Measurements from ENCODE around the gene CEP57L1.

The CEP57L1 gene

DNA sequence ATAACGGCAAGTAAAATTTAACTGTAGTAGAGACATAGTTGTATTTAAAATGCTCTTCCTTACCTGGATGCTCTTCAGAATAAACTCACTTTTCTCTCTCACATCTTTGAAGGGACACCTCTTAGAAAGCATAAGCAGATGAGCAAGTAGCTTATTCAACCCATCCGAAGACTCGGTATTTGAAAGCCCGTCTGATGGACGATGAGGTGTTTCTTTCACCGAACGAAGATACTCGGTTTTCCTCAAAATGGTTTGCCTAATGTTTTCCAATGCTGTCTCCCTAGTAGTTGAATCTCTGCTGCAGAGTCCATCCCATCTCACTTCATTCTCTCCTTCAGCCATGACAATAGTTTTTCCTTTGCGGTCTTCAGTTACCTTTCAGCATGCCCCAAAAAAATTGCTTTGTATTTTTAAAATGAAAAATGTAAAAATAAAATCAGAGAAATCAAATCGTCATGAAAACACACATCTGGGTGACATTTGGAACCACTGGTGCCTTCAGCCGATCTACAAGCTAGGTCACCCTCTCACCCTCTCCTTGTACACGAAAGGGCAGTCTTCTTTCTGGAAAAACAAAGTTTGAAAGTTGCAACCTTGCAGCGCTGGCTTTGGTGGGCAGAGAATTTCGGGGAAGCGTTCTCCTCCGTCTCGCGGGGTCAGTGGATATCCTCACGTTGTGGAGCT, 1.4 kb upstream of the CEP57L1 start:
- Histone ChIP-seq H3K27ac (ENCODE audit: low read depth, low read length) (no peak overlapping the region), H3K18ac (ENCODE audit: low read length) (no peak overlapping the region), H3K4me3 (ENCODE audit: low read depth, low read length) (peak overlapping the region; percentile 83), H2BK12ac (ENCODE audit: low read length) (no peak overlapping the region), H3K4me1 (ENCODE audit: control insufficient read depth in 1 of 2, insufficient read depth in 2 of 2, low read length in 2 of 2) (peaks cover 0 to 2% of the 10 kb centered on the region in 2 experiments), H3K79me1 (ENCODE audit: low read length) (peaks cover 8% of the 10 kb centered on the region), H4K12ac (ENCODE audit: low read depth, low read length) (no peak overlapping the region), H4K91ac (ENCODE audit: low read depth, low read length) (no peak overlapping the region), H3K79me2 (ENCODE audit: control insufficient read depth, insufficient read depth, low read length, poor library complexity) (peaks cover 4% of the 10 kb centered on the region), H3K9ac (ENCODE audit: low read length) (peak overlapping the region; percentile 69), H3K14ac (ENCODE audit: low read length) (no peak overlapping the region), H3K4ac (ENCODE audit: low read depth, low read length) (no peak overlapping the region), H3K23ac (ENCODE audit: low read length) (no peak overlapping the region), H2AFZ (ENCODE audit: insufficient read depth, low read length, poor library complexity) (peak overlapping the region; percentile 8), H2BK5ac (ENCODE audit: low read depth, low read length, poor library complexity) (no peak overlapping the region), H3K27me3 (ENCODE audit: insufficient read depth, low read length) (no peaks in the 10 kb centered on the region), H2AK5ac (ENCODE audit: low read length) (no peak overlapping the region), H3K36me3 (ENCODE audit: control insufficient read depth in 1 of 2, insufficient read depth in 2 of 2, low read length in 2 of 2) (no peaks in the 10 kb centered on the region), H3K9me3 (ENCODE audit: insufficient read depth, low read depth, low read length) (no peaks in the 10 kb centered on the region), H4K8ac (ENCODE audit: low read depth, low read length) (no peak overlapping the region), H3K4me2 (ENCODE audit: low read length) (peak overlapping the region; percentile 82), H2BK120ac (ENCODE audit: insufficient read depth, low read length, poor library complexity) (no peak overlapping the region)
- DNase-seq = peak in 1 of 2 donors; percentile 27
- no CpG with 5 or more reads among the region's 19 CpGs for WGBS (ENCODE audit: extremely low coverage, insufficient coverage, insufficient read length)

DNA sequence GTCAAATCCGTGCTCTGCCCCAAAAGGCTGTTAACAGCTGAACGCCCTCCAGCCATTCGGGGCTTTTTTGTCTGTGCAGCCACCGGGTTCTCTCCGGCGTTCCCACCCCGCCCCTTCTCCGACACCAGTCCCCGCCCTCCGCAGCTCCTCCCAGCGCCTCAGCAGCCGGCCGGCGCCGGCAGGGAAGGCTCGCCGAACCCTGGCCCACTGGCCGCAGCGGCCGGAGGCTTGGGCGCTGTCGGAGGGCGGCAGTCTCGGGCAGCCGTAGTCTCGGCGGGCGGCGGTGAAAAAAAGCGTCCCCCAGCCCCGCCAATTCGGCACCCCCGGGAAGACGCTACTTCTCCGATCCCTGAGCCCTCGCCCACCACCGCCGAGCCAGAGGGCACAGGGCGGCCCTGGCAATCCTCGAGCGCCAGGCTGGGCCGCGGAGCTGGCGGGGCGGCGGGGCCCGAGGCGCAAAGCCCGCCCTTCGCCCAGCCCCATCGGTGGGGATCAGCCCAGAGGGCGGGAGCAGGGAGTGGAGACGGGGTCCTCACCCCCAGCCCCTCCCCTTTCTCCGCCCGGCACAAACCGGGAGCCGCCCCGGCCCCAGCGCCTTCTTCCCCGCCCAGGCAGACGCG, 781 bp upstream of the CEP57L1 start, which contains the start of gene SESN1:
SESN1 (minus strand) TSS at position 431 of the 620 bp plus-strand sequence. CDS start 773 bp downstream, outside the sequence.
- peak within 1 kb of the TSS; percentile 88 for H4K91ac ChIP-seq (ENCODE audit: low read depth, low read length)
- H3K27ac ChIP-seq (ENCODE audit: low read depth, low read length) = peak within 1 kb of the TSS; percentile 97
- H2BK12ac ChIP-seq (ENCODE audit: low read length) = no peak within 1 kb of the TSS
- peak within 1 kb of the TSS; percentile 83 for H3K4me3 ChIP-seq (ENCODE audit: low read depth, low read length)
- H3K14ac ChIP-seq (ENCODE audit: low read length) = peak within 1 kb of the TSS; percentile 80
- no peak within 1 kb of the TSS for H3K23ac ChIP-seq (ENCODE audit: low read length)
- no peaks in the 10 kb centered on the region for H3K9me3 ChIP-seq (ENCODE audit: insufficient read depth, low read depth, low read length)
- H3K4ac ChIP-seq (ENCODE audit: low read depth, low read length) = peak within 1 kb of the TSS; percentile 30
- peak within 1 kb of the TSS; percentile 88 for H3K9ac ChIP-seq (ENCODE audit: low read length)
- H2AFZ ChIP-seq (ENCODE audit: insufficient read depth, low read length, poor library complexity) = peak within 1 kb of the TSS; percentile 97
- H3K79me1 ChIP-seq (ENCODE audit: low read length) = peaks cover 8% of the 10 kb centered on the region
- WGBS (ENCODE audit: extremely low coverage, insufficient coverage, insufficient read length) = no CpG with 5 or more reads among the region's 62 CpGs
- no peaks in the 10 kb centered on the region for H3K27me3 ChIP-seq (ENCODE audit: insufficient read depth, low read length)
- peak within 1 kb of the TSS; percentile 68 for H3K18ac ChIP-seq (ENCODE audit: low read length)
- H3K4me2 ChIP-seq (ENCODE audit: low read length) = peak within 1 kb of the TSS; percentile 82
- H3K79me2 ChIP-seq (ENCODE audit: control insufficient read depth, insufficient read depth, low read length, poor library complexity) = peaks cover 4% of the 10 kb centered on the region
- no peaks in the 10 kb centered on the region for H3K36me3 ChIP-seq (ENCODE audit: control insufficient read depth in 1 of 2, insufficient read depth in 2 of 2, low read length in 2 of 2)
- H3K4me1 ChIP-seq (ENCODE audit: control insufficient read depth in 1 of 2, insufficient read depth in 2 of 2, low read length in 2 of 2) = peaks cover 0 to 2% of the 10 kb centered on the region in 2 experiments
- H2BK5ac ChIP-seq (ENCODE audit: low read depth, low read length, poor library complexity) = peak within 1 kb of the TSS; percentile 79
- H2AK5ac ChIP-seq (ENCODE audit: low read length) = no peak within 1 kb of the TSS
- peak within 1 kb of the TSS; percentile 78 for H2BK120ac ChIP-seq (ENCODE audit: insufficient read depth, low read length, poor library complexity)
- peak within 1 kb of the TSS; percentile 86 for H4K8ac ChIP-seq (ENCODE audit: low read depth, low read length)
- peak within 1 kb of the TSS; percentile 45 for H4K12ac ChIP-seq (ENCODE audit: low read depth, low read length)
- peak; percentile 90 to 92 for DNase-seq

DNA sequence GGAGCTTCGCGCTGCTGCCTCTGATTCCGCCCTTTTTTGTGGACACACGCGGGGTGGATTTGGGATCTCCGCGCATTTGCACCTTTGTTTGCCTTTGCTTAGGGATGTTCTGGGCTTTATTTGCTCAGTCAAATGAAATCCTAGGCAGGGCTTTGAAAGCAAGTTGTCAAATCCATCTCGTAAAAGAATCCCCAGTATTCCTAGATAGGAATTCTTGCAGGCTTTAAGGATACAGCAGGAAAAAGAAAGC, 453 bp downstream of the CEP57L1 start:
- Histone ChIP-seq H2AFZ (ENCODE audit: insufficient read depth, low read length, poor library complexity) (peak overlapping the region; percentile 97), H3K9me3 (ENCODE audit: insufficient read depth, low read depth, low read length) (no peaks in the 10 kb centered on the region), H3K27me3 (ENCODE audit: insufficient read depth, low read length) (no peaks in the 10 kb centered on the region), H3K79me1 (ENCODE audit: low read length) (peaks cover 8% of the 10 kb centered on the region), H3K79me2 (ENCODE audit: control insufficient read depth, insufficient read depth, low read length, poor library complexity) (peaks cover 4% of the 10 kb centered on the region), H3K4ac (ENCODE audit: low read depth, low read length) (peak overlapping the region; percentile 5), H4K8ac (ENCODE audit: low read depth, low read length) (peak overlapping the region; percentile 55), H2AK5ac (ENCODE audit: low read length) (no peak overlapping the region), H3K18ac (ENCODE audit: low read length) (peak overlapping the region; percentile 39), H3K23ac (ENCODE audit: low read length) (no peak overlapping the region), H2BK5ac (ENCODE audit: low read depth, low read length, poor library complexity) (no peak overlapping the region), H3K4me1 (ENCODE audit: control insufficient read depth in 1 of 2, insufficient read depth in 2 of 2, low read length in 2 of 2) (peaks cover 0 to 2% of the 10 kb centered on the region in 2 experiments), H3K27ac (ENCODE audit: low read depth, low read length) (peak overlapping the region; percentile 29), H3K4me3 (ENCODE audit: low read depth, low read length) (peak overlapping the region; percentile 75), H3K14ac (ENCODE audit: low read length) (peak overlapping the region; percentile 25), H4K91ac (ENCODE audit: low read depth, low read length) (peak overlapping the region; percentile 29), H4K12ac (ENCODE audit: low read depth, low read length) (no peak overlapping the region), H2BK12ac (ENCODE audit: low read length) (no peak overlapping the region), H3K36me3 (ENCODE audit: control insufficient read depth in 1 of 2, insufficient read depth in 2 of 2, low read length in 2 of 2) (no peaks in the 10 kb centered on the region), H2BK120ac (ENCODE audit: insufficient read depth, low read length, poor library complexity) (no peak overlapping the region), H3K9ac (ENCODE audit: low read length) (peak overlapping the region; percentile 77), H3K4me2 (ENCODE audit: low read length) (peak overlapping the region; percentile 76)
- DNase-seq = no peak
- WGBS (ENCODE audit: extremely low coverage, insufficient coverage, insufficient read length) = no CpG with 5 or more reads among the region's 8 CpGs

DNA sequence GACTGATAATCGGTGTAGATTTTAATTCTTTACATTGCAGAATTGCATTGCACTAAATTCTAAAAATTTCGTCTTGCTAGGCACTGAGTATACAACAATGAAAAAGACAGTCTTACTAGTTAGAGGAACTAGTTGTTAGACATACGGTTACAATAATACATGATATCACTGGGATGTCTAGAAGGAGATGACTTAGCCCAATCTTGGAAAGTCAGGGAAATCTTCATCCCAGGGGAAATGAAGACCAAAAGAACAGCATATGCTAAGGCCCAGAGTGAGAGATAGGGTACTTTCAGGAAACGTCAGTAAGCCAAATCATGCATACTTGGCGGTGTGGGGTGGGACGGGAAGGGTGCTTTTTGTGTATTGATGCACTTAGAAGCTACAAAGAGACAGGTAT, 901 bp downstream of the CEP57L1 start:
- no peak overlapping the region for H2BK5ac ChIP-seq (ENCODE audit: low read depth, low read length, poor library complexity)
- H3K4me2 ChIP-seq (ENCODE audit: low read length) = peak overlapping the region; percentile 40
- no peak overlapping the region for H3K27ac ChIP-seq (ENCODE audit: low read depth, low read length)
- H4K12ac ChIP-seq (ENCODE audit: low read depth, low read length) = no peak overlapping the region
- DNase-seq = no peak
- H4K8ac ChIP-seq (ENCODE audit: low read depth, low read length) = no peak overlapping the region
- H3K4me3 ChIP-seq (ENCODE audit: low read depth, low read length) = no peak overlapping the region
- peaks cover 4% of the 10 kb centered on the region for H3K79me2 ChIP-seq (ENCODE audit: control insufficient read depth, insufficient read depth, low read length, poor library complexity)
- H2BK12ac ChIP-seq (ENCODE audit: low read length) = no peak overlapping the region
- peaks cover 0 to 2% of the 10 kb centered on the region in 2 experiments for H3K4me1 ChIP-seq (ENCODE audit: control insufficient read depth in 1 of 2, insufficient read depth in 2 of 2, low read length in 2 of 2)
- no peaks in the 10 kb centered on the region for H3K36me3 ChIP-seq (ENCODE audit: control insufficient read depth in 1 of 2, insufficient read depth in 2 of 2, low read length in 2 of 2)
- no peaks in the 10 kb centered on the region for H3K27me3 ChIP-seq (ENCODE audit: insufficient read depth, low read length)
- H3K23ac ChIP-seq (ENCODE audit: low read length) = no peak overlapping the region
- H2BK120ac ChIP-seq (ENCODE audit: insufficient read depth, low read length, poor library complexity) = no peak overlapping the region
- H2AFZ ChIP-seq (ENCODE audit: insufficient read depth, low read length, poor library complexity) = no peak overlapping the region
- H3K18ac ChIP-seq (ENCODE audit: low read length) = peak overlapping the region; percentile 21
- H3K4ac ChIP-seq (ENCODE audit: low read depth, low read length) = no peak overlapping the region
- H3K9ac ChIP-seq (ENCODE audit: low read length) = no peak overlapping the region
- H3K14ac ChIP-seq (ENCODE audit: low read length) = no peak overlapping the region
- no peak overlapping the region for H4K91ac ChIP-seq (ENCODE audit: low read depth, low read length)
- H2AK5ac ChIP-seq (ENCODE audit: low read length) = no peak overlapping the region
- H3K9me3 ChIP-seq (ENCODE audit: insufficient read depth, low read depth, low read length) = no peaks in the 10 kb centered on the region
- H3K79me1 ChIP-seq (ENCODE audit: low read length) = peaks cover 8% of the 10 kb centered on the region
- no CpG with 5 or more reads among the region's 6 CpGs for WGBS (ENCODE audit: extremely low coverage, insufficient coverage, insufficient read length)

Data from trophoblast cell (in vitro differentiated cells and primary cell).